ENCODE data around the gene SKP2. TPM values are rescaled to one million over a fixed set of nuclear protein-coding genes. Genes with fewer than 3 reads are reported as not detected.

The SKP2 gene
- total and polyA plus RNA-seq, 2 donors (not counting 3 experiments of a cell fraction or from before 2014, with no cell fraction given) = 12.5 to 40.9 TPM

DNA sequence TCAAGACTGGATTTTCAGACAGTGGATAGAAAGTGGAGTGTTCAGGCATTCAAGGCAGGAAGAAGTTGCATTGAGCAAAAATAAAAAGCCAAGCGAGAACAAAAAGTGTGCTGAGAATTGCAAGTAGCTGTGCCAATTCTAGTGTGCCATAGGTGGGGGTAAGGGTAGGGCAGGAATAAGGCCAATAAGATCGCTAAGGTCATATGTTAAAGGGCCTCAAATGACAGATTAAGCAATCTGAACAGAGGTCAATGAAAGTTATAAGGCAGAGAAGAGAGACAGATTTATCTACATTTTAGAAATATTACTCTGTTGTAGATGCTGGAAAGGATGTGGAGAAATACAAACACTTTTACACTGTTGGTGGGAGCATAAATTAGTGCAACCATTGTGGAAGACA lies 53.4 kb downstream of the SKP2 start:
- ChIA-PET CTCF (interaction anchor here (1.5 to 2.0 kb wide), 2 partner anchors 12 to 27 kb away, joined by 4 to 5 read pairs; no protein-coding TSS in a partner anchor), POLR2A (no interaction called here)
- Histone ChIP-seq H4K20me1 (replicated peaks; ENCODE audit: control insufficient read depth, extremely low read depth, insufficient read depth, low read length) (no peaks in the 10 kb centered on the region), H3K36me3 (ENCODE audit: control insufficient read depth in 2 of 2, extremely low read depth in 1 of 2, insufficient read depth in 2 of 2, low read length in 2 of 2) (no peaks in the 10 kb centered on the region), H3K9me1 (replicated peaks; ENCODE audit: control insufficient read depth, extremely low read depth, insufficient read depth, low read length) (no peaks in the 10 kb centered on the region), H3K27ac (ENCODE audit: insufficient read depth, low read depth, low read length) (no peak overlapping the region), H3K4me2 (ENCODE audit: insufficient read depth, low read length) (no peak overlapping the region), H3K9me3 (replicated peaks; ENCODE audit: control insufficient read depth, insufficient read depth, low read length) (no peaks in the 10 kb centered on the region), H2AFZ (ENCODE audit: low read depth, low read length) (no peak overlapping the region), H3K27me3 (ENCODE audit: control insufficient read depth in 2 of 2, insufficient read depth in 2 of 2, low read length in 2 of 2) (no peaks in the 10 kb centered on the region), H3K4me1 (ENCODE audit: control insufficient read depth, extremely low read depth, insufficient read depth, low read length) (peaks cover 26% of the 10 kb centered on the region), H3K9ac (replicated peaks; ENCODE audit: extremely low read depth, insufficient read depth, low read length) (no peak overlapping the region), H3K79me2 (ENCODE audit: control insufficient read depth, insufficient read depth, low read length) (no peaks in the 10 kb centered on the region), H3K4me3 (replicated peaks in 1 of 3; ENCODE audit: insufficient read depth in 1 of 3, low read depth in 1 of 3, low read length in 3 of 3) (no peak overlapping the region)
- no peak for FAIRE-seq
- TF ChIP-seq EZH2 (IDR thresholded peaks at IDR 0.05; ENCODE audit: borderline replicate concordance, low read depth, low read length, severe bottlenecking) (no peak), POLR2AphosphoS5 (IDR thresholded peaks at IDR 0.05; ENCODE audit: insufficient read depth, low read depth, low read length) (no peak), FOS (IDR thresholded peaks at IDR 0.05; ENCODE audit: borderline replicate concordance, insufficient read depth, low read length) (no peak), POLR2A (IDR thresholded peaks at IDR 0.05; ENCODE audit: low read depth, low read length) (no peak), JUN (IDR thresholded peaks at IDR 0.05; ENCODE audit: borderline replicate concordance, insufficient read depth, insufficient read length, low read depth) (no peak), MYC (IDR thresholded peaks at IDR 0.05; ENCODE audit: low read depth, low read length) (no peak), GATA2 (IDR thresholded peaks at IDR 0.05; ENCODE audit: insufficient read depth, insufficient read length, low read depth, low read length) (no peak)
- TF ChIP-seq, protein P1, sequence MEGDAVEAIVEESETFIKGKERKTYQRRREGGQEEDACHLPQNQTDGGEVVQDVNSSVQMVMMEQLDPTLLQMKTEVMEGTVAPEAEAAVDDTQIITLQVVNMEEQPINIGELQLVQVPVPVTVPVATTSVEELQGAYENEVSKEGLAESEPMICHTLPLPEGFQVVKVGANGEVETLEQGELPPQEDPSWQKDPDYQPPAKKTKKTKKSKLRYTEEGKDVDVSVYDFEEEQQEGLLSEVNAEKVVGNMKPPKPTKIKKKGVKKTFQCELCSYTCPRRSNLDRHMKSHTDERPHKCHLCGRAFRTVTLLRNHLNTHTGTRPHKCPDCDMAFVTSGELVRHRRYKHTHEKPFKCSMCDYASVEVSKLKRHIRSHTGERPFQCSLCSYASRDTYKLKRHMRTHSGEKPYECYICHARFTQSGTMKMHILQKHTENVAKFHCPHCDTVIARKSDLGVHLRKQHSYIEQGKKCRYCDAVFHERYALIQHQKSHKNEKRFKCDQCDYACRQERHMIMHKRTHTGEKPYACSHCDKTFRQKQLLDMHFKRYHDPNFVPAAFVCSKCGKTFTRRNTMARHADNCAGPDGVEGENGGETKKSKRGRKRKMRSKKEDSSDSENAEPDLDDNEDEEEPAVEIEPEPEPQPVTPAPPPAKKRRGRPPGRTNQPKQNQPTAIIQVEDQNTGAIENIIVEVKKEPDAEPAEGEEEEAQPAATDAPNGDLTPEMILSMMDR (IDR thresholded peaks at IDR 0.05; ENCODE audit: extremely low read depth in 1 of 2, insufficient read depth in 1 of 2, low read depth in 1 of 2, low read length in 2 of 2) = no peak
- TF ChIP-seq, protein P2, sequence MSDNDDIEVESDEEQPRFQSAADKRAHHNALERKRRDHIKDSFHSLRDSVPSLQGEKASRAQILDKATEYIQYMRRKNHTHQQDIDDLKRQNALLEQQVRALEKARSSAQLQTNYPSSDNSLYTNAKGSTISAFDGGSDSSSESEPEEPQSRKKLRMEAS (IDR thresholded peaks at IDR 0.05; ENCODE audit: insufficient read depth, insufficient read length) = no peak
- dilution Hi-C loops (cut with MboI; ENCODE audit: extremely low pct_ligation_motif_present, low sequenced_read_pairs) (no loop called here), intact Hi-C loops (cut with micrococcal nuclease) (no loop called here)
- no TSS peak for BruUV-seq (replicated peaks)
- no peak for DNase-seq (ENCODE audit: low read depth, low spot score)

Measured in endothelial cell of umbilical vein (primary cell).